Esophagus muscularis mucosa (tissue), 4 donors: ENCODE measurements around the gene PLD5. TPM values are rescaled to one million over a fixed set of nuclear protein-coding genes. Genes with fewer than 3 reads are reported as not detected.

Source experiments
- DNase-seq: peaks from one replicate; pipeline ENCODE4 v3.0.0-alpha.2; 2017; ENCODE audit errors: extremely low spot score
- H3K27ac ChIP-seq, 4 donors: fragments of 200-600 bp; sonication (generic); replicated peaks in 1 of 4; 1 replicate in 3 of 4; 2 replicates in 1 of 4; pipeline ENCODE4 v1.5.1; 2016 to 2019; ENCODE audit warnings: mild to moderate bottlenecking in 1 of 4
- H3K27me3 ChIP-seq, 4 donors: fragments of 200-600 bp; sonication (generic); one replicate each; pipeline versions ENCODE4 v1.5.1 to v1.6.0; 2016 to 2019
- H3K36me3 ChIP-seq, 4 donors: fragments of 200-600 bp; sonication (generic); one replicate each; pipeline ENCODE4 v1.5.1; 2016 to 2019
- H3K4me1 ChIP-seq, 4 donors: fragments of 200-600 bp; sonication (generic); one replicate each; pipeline ENCODE4 v1.5.1; 2016 to 2019
- H3K4me3 ChIP-seq, 4 donors: fragments of 200-600 bp; sonication (generic); 1 replicate in 2 of 4; 2 replicates in 2 of 4; pipeline ENCODE4 v1.5.1; 2016 to 2019; ENCODE audit warnings: mild to moderate bottlenecking in 4 of 4, moderate library complexity in 1 of 4
- H3K9me3 ChIP-seq, 4 donors: fragments of 200-600 bp; sonication (generic); 1 replicate in 3 of 4; 2 replicates in 1 of 4; pipeline ENCODE4 v1.5.1; 2016 to 2019
- CTCF ChIP-seq, 3 experiments: fragments of 200-600 bp in 2 of 3; fragments of 450-650 bp in 1 of 3; sonication (generic) in 2 of 3; IDR thresholded peaks; one replicate each; pipeline ENCODE4 v1.5.1; 2017 to 2019; ENCODE audit warnings: antibody characterized with exemption in 3 of 3, mild to moderate bottlenecking in 2 of 3, moderate library complexity in 1 of 3
- EP300 ChIP-seq: sonication (generic); formaldehyde crosslinking; IDR thresholded peaks from one replicate; pipeline ENCODE4 v1.6.1; 2017; ENCODE audit warnings: antibody characterized with exemption
- POLR2A ChIP-seq: fragments of 450-650 bp; IDR thresholded peaks from one replicate; pipeline ENCODE4 v1.6.1; 2017; ENCODE audit warnings: antibody characterized with exemption, moderate library complexity, mild to moderate bottlenecking, low read depth
- POLR2AphosphoS5 ChIP-seq, 2 donors: sonication (generic); formaldehyde crosslinking; IDR thresholded peaks; one replicate each; pipeline ENCODE4 v1.6.1; 2017; ENCODE audit warnings: antibody characterized with exemption in 2 of 2
- WGBS: methylation state at CpG from one replicate; pipeline ENCODE4 v1.1.5; 2018; 5-methylcytosine and 5-hydroxymethylcytosine counted together
- intact Hi-C: fragments of 100-400 bp; cut with DNase I; formaldehyde crosslinking; loops from one replicate; pipeline ENCODE4 v1.15.1; 2023
- total RNA-seq, 4 donors: library from RNA; depleted of rRNA; stranded (reverse); fragments of >200 nt; gene quantifications; one replicate each; pipeline versions ENCODE4 v1.1.0 to v1.2.1, GENCODE V29; 2016

Gene PLD5
- total RNA-seq, 4 donors from 2014 or later = 0.33 to 1.7 (median 0.50) TPM

GRCh38 chr1:242197907-242198820 is 326.3 kb downstream of the PLD5 start:
- DNase-seq = no peak
- intact Hi-C loops = no loop called here
- TF ChIP-seq POLR2A = no peak
- no peak for TF ChIP-seq CTCF (IDR thresholded peaks at IDR 0.05)
- H3K27ac ChIP-seq = no peak overlapping the region
- H3K4me1 ChIP-seq = no peaks in the 10 kb centered on the region
- H3K4me3 ChIP-seq = no peak overlapping the region
- H3K9me3 ChIP-seq = no peaks in the 10 kb centered on the region
- 78% methylated on average over 9 of the region's 9 CpGs for WGBS
- H3K36me3 ChIP-seq = no peaks in the 10 kb centered on the region
- no peaks in the 10 kb centered on the region for H3K27me3 ChIP-seq

- Histone ChIP-seq H3K36me3 (no peaks in the 10 kb centered on the region), H3K9me3 (no peaks in the 10 kb centered on the region), H3K27me3 (no peaks in the 10 kb centered on the region), H3K4me3 (no peak overlapping the region), H3K27ac (no peak overlapping the region), H3K4me1 (no peaks in the 10 kb centered on the region)
- no peak for DNase-seq
- intact Hi-C loops = no loop called here
- WGBS = 91% methylated on average over 5 of the region's 5 CpGs
- TF ChIP-seq CTCF (IDR thresholded peaks at IDR 0.05) (no peak), POLR2AphosphoS5 (IDR thresholded peaks at IDR 0.05) (no peak), POLR2A (no peak), EP300 (no peak)
Measured at GRCh38 chr1:242196914-242197313, 327.6 kb downstream of the PLD5 start.

GRCh38 chr1:242196101-242196500 is 328.4 kb downstream of the PLD5 start:
- 89% methylated on average over 7 of the region's 7 CpGs for WGBS
- no peaks in the 10 kb centered on the region for H3K27me3 ChIP-seq
- H3K27ac ChIP-seq = no peak overlapping the region
- no peak for DNase-seq
- no peaks in the 10 kb centered on the region for H3K9me3 ChIP-seq
- no peak for TF ChIP-seq EP300
- TF ChIP-seq POLR2AphosphoS5 (IDR thresholded peaks at IDR 0.05) = no peak
- no peaks in the 10 kb centered on the region for H3K36me3 ChIP-seq
- H3K4me1 ChIP-seq = no peaks in the 10 kb centered on the region
- intact Hi-C loops = no loop called here
- H3K4me3 ChIP-seq = no peak overlapping the region

- DNase-seq = no peak
- peaks cover 0 to 3% (median 0%) of the 10 kb centered on the region in 4 donors for H3K27me3 ChIP-seq
- no peaks in the 10 kb centered on the region for H3K9me3 ChIP-seq
- 100% methylated on average over 1 of the region's 2 CpGs for WGBS
- no peak for TF ChIP-seq POLR2AphosphoS5 (IDR thresholded peaks at IDR 0.05)
- no peak for TF ChIP-seq POLR2A
- TF ChIP-seq CTCF (IDR thresholded peaks at IDR 0.05) = no peak
- no peak for TF ChIP-seq EP300
- H3K4me1 ChIP-seq = no peaks in the 10 kb centered on the region
- no peaks in the 10 kb centered on the region for H3K36me3 ChIP-seq
- H3K27ac ChIP-seq = no peak overlapping the region
- no peak overlapping the region for H3K4me3 ChIP-seq
- intact Hi-C loops = no loop called here
Measured at GRCh38 chr1:242189591-242189990, 334.9 kb downstream of the PLD5 start.

GRCh38 chr1:242187816-242188215 is 336.7 kb downstream of the PLD5 start:
- Histone ChIP-seq H3K9me3 (no peaks in the 10 kb centered on the region), H3K27me3 (peaks cover 0 to 3% (median 0%) of the 10 kb centered on the region in 4 donors), H3K36me3 (no peaks in the 10 kb centered on the region), H3K4me3 (no peak overlapping the region), H3K4me1 (no peaks in the 10 kb centered on the region), H3K27ac (no peak overlapping the region)
- TF ChIP-seq EP300 = no peak
- TF ChIP-seq CTCF (IDR thresholded peaks at IDR 0.05) = no peak
- no peak for TF ChIP-seq POLR2A
- TF ChIP-seq POLR2AphosphoS5 (IDR thresholded peaks at IDR 0.05) = no peak
- intact Hi-C loops = no loop called here
- DNase-seq = no peak
- WGBS = 76% methylated on average over 5 of the region's 5 CpGs
